GM18858 (cell line): ENCODE data around the gene OR6A2.
"Not testable (repeated sequence)": the region's sequence is repeated elsewhere in the genome, so short reads cannot be mapped to it uniquely, and the experiment has no call there.

ENCODE experiments used
- ATAC-seq: cut with Tn5 transposase; IDR thresholded peaks from one replicate; pipeline ENCODE4 v1.9.1; 2021; ENCODE audit not compliant: unreplicated experiment

OR6A2 gene

DNA sequence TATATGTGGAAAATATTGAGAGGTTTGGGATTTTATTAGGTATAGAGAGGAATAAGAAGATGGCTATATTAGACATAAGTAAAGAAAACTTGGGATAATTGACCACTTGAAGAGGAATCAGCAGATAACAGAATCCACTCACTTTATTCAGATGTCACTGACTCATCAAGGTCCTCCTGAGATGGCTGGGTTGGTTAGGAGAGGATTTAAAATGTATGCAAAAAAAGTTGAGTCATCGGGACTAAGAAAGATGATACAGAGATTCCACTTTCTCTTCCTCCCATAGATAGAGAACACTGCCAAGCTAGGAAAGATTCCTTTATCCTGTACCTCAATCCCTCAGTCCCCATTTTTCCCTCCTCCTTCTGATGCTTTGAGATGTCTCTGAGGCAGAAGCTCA, at the start of gene OR6A2:
Gene OR6A2, minus strand, starts transcription at position 288 of the 400 bp plus-strand sequence. CDS start 3,981 bp downstream, outside the sequence.
- ATAC-seq, result no peak

- ATAC-seq, result no peak
Measured at GRCh38 chr11:6845383-6845782, 45.9 kb upstream of the OR6A2 start, which contains the start of gene OR10A5. TSS of gene OR10A5 (plus strand) at chr11:6845683. CDS start at chr11:6845683, 0 bp downstream.

DNA sequence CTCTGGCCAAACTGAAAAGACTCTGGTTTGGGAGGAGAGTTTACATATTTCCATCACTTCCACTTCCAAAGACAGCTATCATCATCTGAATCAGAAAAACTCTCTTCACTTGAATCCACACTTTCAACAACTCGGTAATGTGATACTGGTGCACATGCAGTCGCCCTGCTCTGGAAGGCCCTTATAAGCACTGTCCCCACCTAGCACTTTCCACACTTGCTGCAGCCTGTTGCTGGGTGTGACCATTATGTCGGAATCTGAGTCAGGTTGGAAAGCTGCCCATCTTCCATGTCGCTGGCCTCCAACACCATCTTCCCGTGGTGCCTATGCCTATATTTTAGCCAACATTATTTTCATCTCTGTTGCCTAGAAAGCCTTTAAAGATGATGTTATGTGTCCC, 44.9 kb upstream of the OR6A2 start:
- no peak for ATAC-seq

DNA sequence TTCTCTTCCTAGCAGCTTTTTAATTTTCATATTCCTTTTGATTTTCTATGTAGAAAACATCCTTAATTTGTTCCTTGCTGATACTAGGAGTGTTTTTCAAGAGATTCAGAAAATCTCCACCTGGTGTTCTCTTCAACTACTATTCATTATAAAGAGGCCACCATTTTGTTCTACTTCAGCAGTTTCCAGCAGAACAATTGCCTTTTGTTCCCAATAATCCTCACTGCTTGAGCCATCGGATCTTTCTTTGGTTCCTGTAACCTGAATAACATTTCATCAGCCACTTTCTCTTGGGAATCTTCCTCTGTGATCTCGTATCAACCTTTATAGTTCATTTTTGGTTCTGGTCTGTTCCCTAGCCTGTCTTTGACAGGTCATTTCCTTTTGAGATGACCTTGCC, 44.2 kb upstream of the OR6A2 start:
- no peak for ATAC-seq

DNA sequence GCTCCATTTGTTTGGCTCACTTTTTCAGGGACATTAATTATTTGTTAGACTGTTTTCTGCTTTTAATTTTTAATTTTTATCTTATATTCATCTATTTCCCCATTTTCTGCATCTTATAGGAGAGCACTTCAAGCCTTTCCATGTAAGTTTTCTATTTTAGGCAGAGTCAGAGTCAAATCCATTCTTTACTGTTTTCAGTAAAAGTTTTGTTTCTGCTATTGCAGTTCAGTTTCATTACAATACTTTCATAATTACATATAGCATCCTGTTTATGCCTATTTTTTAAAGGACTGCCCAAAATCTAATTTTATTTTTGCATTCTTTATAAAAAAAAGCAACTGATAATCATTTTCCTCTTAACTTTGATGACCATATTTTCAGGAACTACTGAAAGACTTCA, 42.2 kb upstream of the OR6A2 start:
- no peak for ATAC-seq

DNA sequence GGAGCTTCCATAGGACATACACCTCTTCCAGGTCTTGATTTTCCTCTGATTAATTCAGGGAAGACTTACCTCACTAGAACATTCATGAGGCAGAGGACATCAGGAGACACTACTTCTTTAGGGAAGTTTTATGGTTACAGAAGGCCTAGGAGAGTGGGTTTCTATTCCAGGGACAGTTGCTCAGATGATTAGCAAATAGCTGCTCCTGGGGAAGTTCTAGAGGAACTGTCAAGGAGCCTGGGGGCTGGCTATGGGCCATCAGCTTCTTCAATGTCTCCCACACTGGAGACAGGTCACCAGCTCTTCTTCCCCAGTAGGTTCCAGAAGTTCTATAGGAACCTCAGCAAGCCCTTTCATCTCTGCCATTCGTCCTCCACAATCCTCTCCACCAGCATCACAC, 34.5 kb upstream of the OR6A2 start:
- no peak for ATAC-seq

GRCh38 chr11:6833356-6833755, 33.9 kb upstream of the OR6A2 start:
- no peak for ATAC-seq

DNA sequence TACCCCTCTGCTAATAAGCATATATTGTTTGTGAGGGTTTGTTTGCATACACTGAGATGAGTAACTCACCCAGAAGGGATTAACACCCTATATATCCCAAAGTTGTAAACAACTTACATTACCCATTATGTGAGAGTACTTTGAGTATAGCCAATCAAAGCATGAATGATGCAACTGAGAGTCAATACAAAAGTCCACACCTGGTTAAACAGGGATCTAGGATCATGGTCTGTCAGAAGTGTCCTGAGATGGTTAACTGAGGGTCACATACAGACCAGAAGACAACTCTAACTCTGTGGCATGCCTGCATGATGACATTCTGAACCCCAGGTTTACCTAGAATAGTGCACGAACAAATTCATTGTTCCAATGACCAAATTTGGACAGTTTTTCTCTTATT, 28.6 kb upstream of the OR6A2 start:
- ATAC-seq, result no peak

DNA sequence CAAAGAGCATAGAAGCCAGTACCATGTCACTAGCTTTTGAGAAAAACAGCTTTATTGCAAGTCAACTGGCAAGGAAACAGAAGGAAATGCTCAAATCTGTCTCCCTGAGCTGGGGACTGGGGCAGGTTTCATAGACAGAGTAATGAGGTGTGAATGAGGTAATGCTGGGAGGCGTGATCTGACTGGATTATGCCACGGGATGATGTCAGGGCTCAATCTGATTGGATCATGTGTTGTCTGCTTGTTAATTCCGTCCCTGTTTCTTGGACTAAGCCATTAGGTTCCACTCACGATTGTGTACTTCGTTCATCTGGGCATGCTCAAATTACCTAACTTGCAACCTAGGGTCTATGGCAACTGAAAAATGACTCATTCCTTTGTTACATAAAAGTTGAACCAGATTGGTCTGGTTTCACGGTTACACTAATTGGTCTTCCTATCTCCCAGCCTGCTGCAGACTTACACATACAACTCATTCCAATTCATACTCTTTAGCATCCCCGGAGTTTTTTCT, 25.8 kb upstream of the OR6A2 start:
- ATAC-seq, result no peak

DNA sequence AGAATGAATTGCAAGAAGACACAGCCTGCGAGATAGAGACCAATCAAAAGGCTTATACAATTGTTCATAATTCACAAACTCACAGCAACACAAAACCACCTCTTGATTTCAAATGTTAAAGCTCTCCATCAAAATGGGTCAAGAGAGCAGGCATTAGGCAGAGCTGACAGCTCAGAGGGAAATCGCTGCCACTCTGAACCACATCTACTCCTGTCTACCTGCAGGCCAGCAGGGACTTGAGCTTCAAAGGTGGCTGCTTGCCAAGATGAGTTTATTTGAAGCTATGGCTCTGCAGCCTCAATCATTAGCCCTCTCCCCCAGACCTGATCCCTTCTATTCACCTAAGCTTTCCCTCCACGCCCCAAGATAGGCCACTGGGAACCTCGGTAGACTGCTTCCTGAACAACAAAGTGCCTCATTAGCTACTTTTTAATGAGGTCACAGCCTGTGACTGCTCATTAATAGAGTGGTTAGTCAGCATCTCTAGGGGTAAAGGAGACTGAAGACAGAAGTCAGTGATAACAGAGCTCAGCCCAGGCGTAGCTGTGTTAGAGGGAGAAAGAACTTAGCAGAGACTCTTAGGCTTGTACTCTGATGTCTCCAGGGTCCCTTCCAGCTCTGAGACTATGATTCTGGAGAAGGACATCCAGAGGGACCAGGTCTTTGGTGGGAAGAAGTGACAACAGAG, 24.8 kb upstream of the OR6A2 start:
- no peak for ATAC-seq

DNA sequence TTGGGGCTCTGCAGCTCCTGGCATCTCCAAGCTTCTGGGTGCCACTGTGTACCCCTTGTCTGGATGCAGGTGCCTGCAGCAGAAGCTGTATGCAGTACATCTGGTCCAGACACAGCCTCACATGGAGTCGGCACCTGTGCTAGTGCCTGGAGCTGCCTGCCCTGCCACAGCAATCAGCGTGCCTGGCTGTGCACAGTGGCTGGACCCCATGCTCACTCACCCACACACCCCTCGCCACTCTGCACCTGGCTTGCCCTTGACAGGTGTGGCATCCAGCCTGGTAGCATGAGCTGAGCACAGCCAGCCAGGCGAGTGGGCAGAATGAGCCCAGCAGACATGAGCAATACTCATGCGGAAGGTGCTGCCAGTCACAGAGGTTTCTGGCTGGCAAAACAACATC, 19.5 kb upstream of the OR6A2 start:
- ATAC-seq, result no peak

DNA sequence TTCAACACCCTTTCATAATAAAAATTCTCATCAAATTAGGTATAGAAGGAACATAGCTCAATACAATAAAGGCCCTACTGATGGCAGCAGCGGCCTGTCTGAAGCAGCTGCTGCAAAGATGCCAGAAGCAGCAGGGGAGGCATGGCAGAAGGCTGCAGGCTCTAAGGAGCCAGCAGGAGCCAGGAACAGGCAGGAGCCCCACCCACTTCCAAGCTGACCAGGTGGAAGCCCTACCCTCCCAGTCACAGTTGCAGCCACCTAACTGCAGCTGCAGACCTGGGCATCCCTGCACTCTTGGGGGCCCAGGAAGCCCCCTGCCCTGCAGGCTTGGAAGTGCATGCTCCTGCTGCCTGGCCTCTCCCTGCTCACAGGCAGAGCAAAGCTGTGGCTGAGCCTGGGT, 18.2 kb upstream of the OR6A2 start:
- ATAC-seq, result no peak

DNA sequence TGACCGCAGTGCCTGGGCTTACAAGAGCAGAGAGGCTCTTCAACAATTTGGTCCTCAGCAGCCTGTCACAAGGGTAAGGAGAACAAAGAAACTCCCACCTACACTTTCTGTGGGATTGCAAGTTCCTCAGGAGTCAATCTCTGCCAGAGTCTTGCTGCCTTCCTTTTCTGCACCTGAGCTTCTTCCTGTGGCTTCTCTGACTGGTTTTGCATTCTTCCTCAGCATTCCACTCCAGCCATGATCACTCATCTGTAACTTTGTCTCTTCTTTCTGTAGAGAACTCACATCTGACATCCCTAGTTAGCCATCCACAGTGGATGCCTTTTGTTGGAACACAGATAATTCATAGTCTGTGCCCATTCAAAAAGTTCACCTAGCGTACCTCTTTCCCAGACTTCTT, 14.2 kb upstream of the OR6A2 start:
- no peak for ATAC-seq

DNA sequence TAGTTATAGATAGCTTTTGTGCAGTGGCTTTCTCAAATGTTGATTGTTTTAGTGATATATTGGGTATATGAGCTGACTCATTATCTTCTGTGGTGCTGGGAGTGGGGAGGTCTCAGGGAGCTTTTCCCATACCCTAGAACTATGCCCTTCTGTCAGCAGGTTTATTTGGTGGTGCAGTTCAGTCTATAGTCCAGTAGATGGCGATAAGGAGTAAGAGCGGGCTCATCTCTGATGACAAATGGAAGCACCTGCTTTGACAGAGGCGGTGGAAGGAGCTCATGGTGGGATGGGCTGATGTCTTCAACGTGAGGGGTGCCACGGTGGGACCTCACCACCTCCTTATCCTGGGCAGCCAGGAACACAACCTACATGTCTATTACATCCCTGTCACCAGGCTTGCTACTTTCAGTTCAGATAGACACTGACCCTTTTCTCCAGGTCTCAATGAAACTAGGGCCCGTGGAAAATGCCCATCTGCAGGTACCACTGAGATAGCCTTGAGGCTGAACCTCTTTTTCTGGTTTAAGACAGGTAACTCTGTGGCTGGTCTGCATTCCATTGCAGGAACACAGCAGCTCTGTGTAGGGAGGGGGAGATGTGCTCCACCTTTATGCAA, 13.0 kb upstream of the OR6A2 start:
- peak; percentile 77 for ATAC-seq

DNA sequence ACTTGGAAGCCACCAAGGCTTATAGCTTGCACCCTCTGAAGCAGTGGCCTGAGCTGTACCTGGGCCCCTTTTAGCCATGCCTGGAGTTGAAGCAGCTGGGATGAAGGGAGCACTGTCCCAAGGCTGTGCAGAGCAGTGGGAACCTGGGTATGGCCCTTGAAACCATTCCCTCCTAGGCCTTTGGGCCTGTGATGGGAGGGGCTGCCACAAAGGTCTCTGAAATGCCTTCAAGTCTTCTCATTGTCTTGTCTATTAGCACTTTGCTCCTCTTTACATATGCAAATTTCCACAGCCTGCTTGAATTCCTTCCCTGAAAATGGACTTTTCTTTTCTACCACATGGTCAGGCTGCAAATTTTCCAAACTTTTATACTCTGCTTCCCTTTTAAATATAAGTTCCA, 1.6 kb upstream of the OR6A2 start:
- not testable (repeated sequence) for ATAC-seq

DNA sequence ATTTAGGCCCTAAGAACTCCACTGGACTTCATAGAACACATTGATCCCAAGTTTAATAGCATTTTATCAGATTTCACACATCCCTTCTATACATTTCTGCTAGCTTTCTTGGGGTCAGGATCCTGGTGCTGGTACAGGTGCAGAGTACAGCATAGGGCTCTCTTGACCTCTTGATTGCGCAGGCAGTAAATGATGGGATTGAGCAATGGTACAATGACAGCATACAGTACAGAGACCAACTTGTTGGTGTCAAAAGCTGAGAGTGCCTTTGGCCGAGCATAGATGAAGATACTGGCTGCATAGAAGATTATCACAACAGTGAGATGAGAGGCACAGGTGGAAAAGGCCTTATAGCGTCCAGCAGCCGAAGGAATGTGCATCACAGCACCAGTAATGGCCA, 4.8 kb downstream of the OR6A2 start:
- ATAC-seq, result no peak

DNA sequence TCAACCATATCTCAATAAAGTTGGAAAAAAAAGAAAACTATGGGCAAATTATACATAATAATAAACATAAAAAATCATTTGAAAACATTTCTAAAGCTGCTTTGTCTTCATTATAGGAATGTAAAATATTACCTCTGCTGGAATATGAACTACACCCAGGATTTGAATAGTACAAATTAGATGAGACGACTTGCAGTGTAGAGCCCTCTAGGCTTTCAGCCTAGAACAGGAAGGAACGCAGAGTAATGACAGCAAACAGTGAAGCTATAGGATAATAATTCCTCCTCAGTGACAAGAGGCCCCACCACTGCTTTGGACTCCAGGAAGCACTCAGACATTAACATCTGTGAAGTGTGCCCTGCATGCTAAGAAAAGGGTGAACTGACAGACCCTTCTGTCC, 8.9 kb downstream of the OR6A2 start:
- ATAC-seq, result no peak

- no peak for ATAC-seq
Measured at GRCh38 chr11:6782720-6783119, 16.8 kb downstream of the OR6A2 start, which contains the start of gene OR2AG1. TSS of gene OR2AG1 (plus strand) at chr11:6783020. CDS start at chr11:6785038, 2,018 bp downstream.

- no peak for ATAC-seq
Measured at GRCh38 chr11:6780829-6781228, 18.7 kb downstream of the OR6A2 start.

GRCh38 chr11:6778518-6778917, 21.0 kb downstream of the OR6A2 start:
- no peak for ATAC-seq

DNA sequence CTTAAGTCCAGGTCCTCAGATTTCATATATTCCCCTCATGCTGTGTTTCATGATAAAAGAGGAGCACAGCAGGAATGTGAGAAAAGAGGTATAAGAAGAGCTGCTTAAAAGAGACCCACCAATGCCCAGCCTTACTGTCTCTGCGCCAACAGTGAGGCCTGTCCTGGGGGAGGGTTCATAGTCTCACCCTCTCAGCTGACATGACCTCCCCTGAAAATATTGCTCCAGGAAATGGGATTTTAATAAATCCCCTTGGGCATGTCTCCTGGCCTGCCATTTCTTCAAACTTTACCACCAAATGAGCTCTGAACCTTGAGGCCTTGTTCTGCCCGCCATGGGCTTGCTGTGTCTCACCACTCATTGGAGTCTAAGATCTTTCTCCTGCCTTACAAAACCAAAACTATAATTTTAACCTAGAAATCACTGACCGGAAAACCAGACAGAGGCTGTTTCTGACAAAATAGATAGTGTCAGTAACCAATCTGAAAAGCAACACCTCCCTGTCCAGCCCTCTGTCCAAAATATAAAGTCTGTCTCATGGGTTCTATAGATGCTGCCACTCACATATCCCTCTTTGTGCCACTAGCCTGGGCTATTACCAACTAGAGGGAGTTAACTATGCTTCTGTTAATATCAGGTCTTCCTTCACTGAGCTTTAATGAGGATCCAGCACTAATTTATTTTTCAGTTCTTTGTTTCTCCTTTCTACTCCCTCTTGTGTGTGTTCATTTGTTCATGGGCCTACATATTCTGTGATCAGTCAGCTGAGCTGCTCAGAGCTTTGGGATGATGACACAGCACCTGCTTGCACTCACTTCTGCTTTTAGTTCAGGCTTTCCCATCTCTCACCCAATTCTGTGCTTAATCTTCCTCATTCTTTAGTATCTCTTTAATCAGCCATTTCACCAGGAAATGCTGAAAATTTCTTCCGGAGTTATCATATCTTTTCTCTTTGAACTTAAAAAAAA, 27.3 kb downstream of the OR6A2 start, which contains the start of gene OR2AG2:
Gene OR2AG2, minus strand, starts transcription at position 51 of the 968 bp plus-strand sequence. CDS start 3,019 bp downstream, outside the sequence.
- peak; percentile 95 for ATAC-seq
